ENCODE data around the gene APOBEC3A. TPM values are rescaled to one million over a fixed set of nuclear protein-coding genes. Genes with fewer than 3 reads are reported as not detected.

The APOBEC3A gene
- total and polyA plus RNA-seq, 10 of the 15 experiments (the other 5 are each of a cell fraction or from before 2014, with no cell fraction given) = 0.20 TPM; not detected in 9

DNA sequence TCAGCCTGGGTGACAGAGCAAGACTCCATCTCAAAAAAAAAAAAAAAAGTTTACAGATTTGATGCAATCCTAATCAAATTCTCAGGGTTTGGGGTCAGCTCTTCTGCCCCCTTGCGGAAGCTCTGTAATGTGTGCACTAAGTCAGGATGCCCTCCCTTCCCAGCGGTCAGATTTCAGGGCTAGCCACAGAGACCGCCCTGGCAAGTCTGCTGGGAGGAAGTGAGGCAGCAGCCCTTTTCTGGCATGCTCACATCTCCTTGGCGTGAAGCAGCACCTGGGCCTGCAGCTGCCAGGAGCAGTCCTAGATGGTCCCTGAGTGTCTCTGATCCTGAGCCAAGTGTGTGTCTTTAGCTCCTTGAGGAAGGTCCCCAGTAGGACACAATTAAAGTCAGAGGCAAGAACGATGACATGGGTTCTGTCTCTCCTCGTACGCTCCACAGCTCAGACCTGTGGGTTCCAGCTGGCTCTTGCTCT lies 45.8 kb downstream of the APOBEC3A start (continued):
- TF ChIP-seq, protein P1, sequence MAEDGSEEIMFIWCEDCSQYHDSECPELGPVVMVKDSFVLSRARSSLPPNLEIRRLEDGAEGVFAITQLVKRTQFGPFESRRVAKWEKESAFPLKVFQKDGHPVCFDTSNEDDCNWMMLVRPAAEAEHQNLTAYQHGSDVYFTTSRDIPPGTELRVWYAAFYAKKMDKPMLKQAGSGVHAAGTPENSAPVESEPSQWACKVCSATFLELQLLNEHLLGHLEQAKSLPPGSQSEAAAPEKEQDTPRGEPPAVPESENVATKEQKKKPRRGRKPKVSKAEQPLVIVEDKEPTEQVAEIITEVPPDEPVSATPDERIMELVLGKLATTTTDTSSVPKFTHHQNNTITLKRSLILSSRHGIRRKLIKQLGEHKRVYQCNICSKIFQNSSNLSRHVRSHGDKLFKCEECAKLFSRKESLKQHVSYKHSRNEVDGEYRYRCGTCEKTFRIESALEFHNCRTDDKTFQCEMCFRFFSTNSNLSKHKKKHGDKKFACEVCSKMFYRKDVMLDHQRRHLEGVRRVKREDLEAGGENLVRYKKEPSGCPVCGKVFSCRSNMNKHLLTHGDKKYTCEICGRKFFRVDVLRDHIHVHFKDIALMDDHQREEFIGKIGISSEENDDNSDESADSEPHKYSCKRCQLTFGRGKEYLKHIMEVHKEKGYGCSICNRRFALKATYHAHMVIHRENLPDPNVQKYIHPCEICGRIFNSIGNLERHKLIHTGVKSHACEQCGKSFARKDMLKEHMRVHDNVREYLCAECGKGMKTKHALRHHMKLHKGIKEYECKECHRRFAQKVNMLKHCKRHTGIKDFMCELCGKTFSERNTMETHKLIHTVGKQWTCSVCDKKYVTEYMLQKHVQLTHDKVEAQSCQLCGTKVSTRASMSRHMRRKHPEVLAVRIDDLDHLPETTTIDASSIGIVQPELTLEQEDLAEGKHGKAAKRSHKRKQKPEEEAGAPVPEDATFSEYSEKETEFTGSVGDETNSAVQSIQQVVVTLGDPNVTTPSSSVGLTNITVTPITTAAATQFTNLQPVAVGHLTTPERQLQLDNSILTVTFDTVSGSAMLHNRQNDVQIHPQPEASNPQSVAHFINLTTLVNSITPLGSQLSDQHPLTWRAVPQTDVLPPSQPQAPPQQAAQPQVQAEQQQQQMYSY (CRISPR knock-in tag; IDR thresholded peaks at IDR 0.05) = no peak
- TF ChIP-seq PAX8 (IDR thresholded peaks at IDR 0.05) = no peak
- peak; percentile 74 for TF ChIP-seq RAD21 (IDR thresholded peaks at IDR 0.05; ENCODE audit: insufficient read depth, low read depth, low read length)
- TF ChIP-seq, protein P2, sequence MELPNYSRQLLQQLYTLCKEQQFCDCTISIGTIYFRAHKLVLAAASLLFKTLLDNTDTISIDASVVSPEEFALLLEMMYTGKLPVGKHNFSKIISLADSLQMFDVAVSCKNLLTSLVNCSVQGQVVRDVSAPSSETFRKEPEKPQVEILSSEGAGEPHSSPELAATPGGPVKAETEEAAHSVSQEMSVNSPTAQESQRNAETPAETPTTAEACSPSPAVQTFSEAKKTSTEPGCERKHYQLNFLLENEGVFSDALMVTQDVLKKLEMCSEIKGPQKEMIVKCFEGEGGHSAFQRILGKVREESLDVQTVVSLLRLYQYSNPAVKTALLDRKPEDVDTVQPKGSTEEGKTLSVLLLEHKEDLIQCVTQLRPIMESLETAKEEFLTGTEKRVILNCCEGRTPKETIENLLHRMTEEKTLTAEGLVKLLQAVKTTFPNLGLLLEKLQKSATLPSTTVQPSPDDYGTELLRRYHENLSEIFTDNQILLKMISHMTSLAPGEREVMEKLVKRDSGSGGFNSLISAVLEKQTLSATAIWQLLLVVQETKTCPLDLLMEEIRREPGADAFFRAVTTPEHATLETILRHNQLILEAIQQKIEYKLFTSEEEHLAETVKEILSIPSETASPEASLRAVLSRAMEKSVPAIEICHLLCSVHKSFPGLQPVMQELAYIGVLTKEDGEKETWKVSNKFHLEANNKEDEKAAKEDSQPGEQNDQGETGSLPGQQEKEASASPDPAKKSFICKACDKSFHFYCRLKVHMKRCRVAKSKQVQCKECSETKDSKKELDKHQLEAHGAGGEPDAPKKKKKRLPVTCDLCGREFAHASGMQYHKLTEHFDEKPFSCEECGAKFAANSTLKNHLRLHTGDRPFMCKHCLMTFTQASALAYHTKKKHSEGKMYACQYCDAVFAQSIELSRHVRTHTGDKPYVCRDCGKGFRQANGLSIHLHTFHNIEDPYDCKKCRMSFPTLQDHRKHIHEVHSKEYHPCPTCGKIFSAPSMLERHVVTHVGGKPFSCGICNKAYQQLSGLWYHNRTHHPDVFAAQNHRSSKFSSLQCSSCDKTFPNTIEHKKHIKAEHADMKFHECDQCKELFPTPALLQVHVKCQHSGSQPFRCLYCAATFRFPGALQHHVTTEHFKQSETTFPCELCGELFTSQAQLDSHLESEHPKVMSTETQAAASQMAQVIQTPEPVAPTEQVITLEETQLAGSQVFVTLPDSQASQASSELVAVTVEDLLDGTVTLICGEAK (IDR thresholded peaks at IDR 0.05; ENCODE audit: borderline replicate concordance) = no peak
- no peak; the same call in 1 of the 2 replicates for TF ChIP-seq GATAD2B (conservative IDR thresholded peaks at IDR 0.05; ENCODE audit: low read depth)
- TF ChIP-seq SRF (IDR thresholded peaks at IDR 0.05; ENCODE audit: low read depth in 2 of 2, low read length in 2 of 2) = peak; percentile 88 to 91
- 0 out of 4 replicates have a peak, but pooled peaks of 1 of the 2 experiments have one; percentile 1 for TF ChIP-seq CEBPB (IDR thresholded peaks at IDR 0.05; ENCODE audit: borderline replicate concordance in 1 of 2, low read depth in 2 of 2, low read length in 2 of 2)
- TF ChIP-seq RELA (IDR thresholded peaks at IDR 0.05; ENCODE audit: borderline replicate concordance, partially characterized antibody) = no peak
- TF ChIP-seq ZNF622 (IDR thresholded peaks at IDR 0.05) = no peak
- no peak for TF ChIP-seq MXI1 (IDR thresholded peaks at IDR 0.05; ENCODE audit: low read depth, low read length)
- no peak for TF ChIP-seq MEF2A (IDR thresholded peaks at IDR 0.05; ENCODE audit: insufficient read depth, low read depth, low read length)
- TF ChIP-seq POLR2A (IDR thresholded peaks at IDR 0.05; ENCODE audit: low read depth, low read length) = no peak
- TF ChIP-seq, protein P3, sequence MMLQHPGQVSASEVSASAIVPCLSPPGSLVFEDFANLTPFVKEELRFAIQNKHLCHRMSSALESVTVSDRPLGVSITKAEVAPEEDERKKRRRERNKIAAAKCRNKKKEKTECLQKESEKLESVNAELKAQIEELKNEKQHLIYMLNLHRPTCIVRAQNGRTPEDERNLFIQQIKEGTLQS (IDR thresholded peaks at IDR 0.05; ENCODE audit: borderline replicate concordance, extremely low read depth, low read depth, low read length) = no peak
- TF ChIP-seq RB1 (IDR thresholded peaks at IDR 0.05; ENCODE audit: borderline replicate concordance) = no peak; the same call in 1 of the 2 replicates
- no peak for TF ChIP-seq WRNIP1 (IDR thresholded peaks at IDR 0.05; ENCODE audit: borderline replicate concordance, low read depth, low read length)
- TF ChIP-seq SIX5 (IDR thresholded peaks at IDR 0.05; ENCODE audit: low read depth, low read length, severe bottlenecking) = no peak
- TF ChIP-seq SMAD1 (IDR thresholded peaks at IDR 0.05; ENCODE audit: low read depth, partially characterized antibody) = no peak
- peak; percentile 70 for TF ChIP-seq IKZF1 (conservative IDR thresholded peaks at IDR 0.05)
- no peak for TF ChIP-seq ASH2L (IDR thresholded peaks at IDR 0.05; ENCODE audit: borderline replicate concordance, low read depth)
- no peak for TF ChIP-seq STAT3 (IDR thresholded peaks at IDR 0.05; ENCODE audit: low read depth, low read length)
- TF ChIP-seq TCF7 (IDR thresholded peaks at IDR 0.05; ENCODE audit: borderline replicate concordance) = no peak
